ENCODE measurements around the gene BEGAIN.

- TF ChIP-seq CTCF (IDR thresholded peaks at IDR 0.05) (no peak), EP300 (IDR thresholded peaks at IDR 0.05; ENCODE audit: low read depth) (no peak), POLR2AphosphoS5 (IDR thresholded peaks at IDR 0.05) (no peak)
Observed at GRCh38 chr14:100523843-100524169, 63.4 kb downstream of the BEGAIN start.
